HG03354 (cell line): ENCODE measurements around the gene ERBIN.
"Not testable (repeated sequence)": the region's sequence is repeated elsewhere in the genome, so short reads cannot be mapped to it uniquely, and the experiment has no call there.

ENCODE experiments used
- ATAC-seq: cut with Tn5 transposase; IDR thresholded peaks from one replicate; pipeline ENCODE4 v1.9.1; 2021; ENCODE audit warnings: mild to moderate bottlenecking; ENCODE audit not compliant: unreplicated experiment, poor library complexity, severe bottlenecking

Gene ERBIN, protein sequence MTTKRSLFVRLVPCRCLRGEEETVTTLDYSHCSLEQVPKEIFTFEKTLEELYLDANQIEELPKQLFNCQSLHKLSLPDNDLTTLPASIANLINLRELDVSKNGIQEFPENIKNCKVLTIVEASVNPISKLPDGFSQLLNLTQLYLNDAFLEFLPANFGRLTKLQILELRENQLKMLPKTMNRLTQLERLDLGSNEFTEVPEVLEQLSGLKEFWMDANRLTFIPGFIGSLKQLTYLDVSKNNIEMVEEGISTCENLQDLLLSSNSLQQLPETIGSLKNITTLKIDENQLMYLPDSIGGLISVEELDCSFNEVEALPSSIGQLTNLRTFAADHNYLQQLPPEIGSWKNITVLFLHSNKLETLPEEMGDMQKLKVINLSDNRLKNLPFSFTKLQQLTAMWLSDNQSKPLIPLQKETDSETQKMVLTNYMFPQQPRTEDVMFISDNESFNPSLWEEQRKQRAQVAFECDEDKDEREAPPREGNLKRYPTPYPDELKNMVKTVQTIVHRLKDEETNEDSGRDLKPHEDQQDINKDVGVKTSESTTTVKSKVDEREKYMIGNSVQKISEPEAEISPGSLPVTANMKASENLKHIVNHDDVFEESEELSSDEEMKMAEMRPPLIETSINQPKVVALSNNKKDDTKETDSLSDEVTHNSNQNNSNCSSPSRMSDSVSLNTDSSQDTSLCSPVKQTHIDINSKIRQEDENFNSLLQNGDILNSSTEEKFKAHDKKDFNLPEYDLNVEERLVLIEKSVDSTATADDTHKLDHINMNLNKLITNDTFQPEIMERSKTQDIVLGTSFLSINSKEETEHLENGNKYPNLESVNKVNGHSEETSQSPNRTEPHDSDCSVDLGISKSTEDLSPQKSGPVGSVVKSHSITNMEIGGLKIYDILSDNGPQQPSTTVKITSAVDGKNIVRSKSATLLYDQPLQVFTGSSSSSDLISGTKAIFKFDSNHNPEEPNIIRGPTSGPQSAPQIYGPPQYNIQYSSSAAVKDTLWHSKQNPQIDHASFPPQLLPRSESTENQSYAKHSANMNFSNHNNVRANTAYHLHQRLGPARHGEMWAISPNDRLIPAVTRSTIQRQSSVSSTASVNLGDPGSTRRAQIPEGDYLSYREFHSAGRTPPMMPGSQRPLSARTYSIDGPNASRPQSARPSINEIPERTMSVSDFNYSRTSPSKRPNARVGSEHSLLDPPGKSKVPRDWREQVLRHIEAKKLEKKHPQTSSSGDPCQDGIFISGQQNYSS (N-terminal part only)

DNA sequence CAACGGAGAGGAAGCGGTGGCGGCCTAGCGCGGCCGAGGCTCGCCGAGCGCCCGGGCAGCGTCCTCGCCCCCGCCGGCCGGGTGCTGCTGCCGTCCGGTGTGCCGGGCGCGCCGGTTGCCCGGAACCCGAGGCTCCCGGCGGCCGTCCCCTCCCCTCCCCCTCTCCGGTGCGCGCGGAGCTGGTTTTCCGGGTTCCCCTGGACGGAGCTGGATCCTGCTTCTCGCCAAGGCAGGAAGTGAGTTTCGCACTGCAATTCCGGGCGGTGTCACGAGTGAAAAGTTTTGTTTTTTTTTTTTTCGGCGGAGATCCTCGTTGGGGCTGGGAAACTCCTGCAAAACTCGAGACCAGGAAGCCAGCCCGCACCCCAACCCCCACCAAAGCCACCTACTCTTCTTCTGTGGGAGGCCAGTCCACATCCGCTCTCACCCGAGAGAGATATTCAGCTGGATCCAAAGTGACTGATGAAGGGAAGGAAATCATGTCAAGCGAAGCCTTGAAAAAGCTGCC, at the start of gene ERBIN:
Gene ERBIN (plus strand): TSS at position 300 of the 508 bp plus-strand sequence. CDS start 66,144 bp downstream, outside the sequence.
- peak; percentile 28 for ATAC-seq

GRCh38 chr5:65876970-65877369, 49.4 kb upstream of the ERBIN start:
- no peak for ATAC-seq

DNA sequence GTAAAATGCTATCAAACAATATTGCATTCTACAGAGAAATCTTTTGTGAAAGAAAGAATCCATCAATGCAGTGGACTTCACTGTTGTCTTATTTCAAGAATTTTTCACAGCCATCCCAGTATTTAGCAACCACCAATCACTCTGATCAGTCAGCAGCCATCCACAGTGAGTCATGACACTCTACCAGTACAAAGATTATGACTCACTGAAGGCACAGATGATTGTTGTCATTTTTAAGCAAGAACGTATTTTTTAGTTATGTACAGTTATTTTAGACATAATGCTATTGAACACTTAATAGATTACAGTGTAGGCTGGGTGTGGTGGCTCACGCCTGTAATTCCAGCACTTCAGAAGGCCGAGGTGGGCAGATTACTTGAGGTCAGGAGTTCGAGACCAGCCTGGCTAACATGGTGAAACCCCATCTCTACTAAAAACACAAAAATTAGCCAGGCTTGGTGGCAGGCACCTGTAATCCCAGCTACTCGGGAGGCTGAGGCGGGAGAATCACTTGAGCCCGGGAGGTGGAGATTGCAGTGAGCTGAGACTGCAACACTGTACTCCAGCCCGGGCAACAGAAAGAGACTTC, 46.6 kb upstream of the ERBIN start:
- not testable (repeated sequence) for ATAC-seq

DNA sequence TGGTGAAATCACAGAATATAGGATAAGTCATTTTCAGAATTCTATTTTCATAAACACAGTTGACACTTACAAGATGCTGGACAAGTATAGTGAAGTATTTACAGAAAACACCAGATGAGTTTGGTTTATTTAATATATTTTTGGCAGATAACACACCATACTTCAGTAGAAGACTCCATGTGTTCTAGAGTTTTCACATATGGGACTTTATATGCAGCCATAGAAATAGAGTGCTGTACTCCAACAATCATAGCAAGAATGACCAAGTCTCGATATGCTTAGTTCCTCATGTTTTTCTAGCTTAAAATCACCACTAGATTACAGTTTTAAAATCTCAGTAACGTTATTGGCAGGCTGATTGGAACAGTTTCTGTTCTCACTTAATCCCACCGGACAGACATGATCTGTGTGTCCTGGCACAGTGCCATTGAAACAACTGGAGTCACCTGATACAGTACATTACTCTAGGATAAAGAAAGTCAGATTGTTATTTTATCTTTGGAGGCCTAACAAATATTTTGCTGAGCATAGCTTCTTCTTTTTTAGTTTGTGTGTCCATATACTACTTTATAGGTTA, 45.8 kb upstream of the ERBIN start:
- ATAC-seq: no peak

DNA sequence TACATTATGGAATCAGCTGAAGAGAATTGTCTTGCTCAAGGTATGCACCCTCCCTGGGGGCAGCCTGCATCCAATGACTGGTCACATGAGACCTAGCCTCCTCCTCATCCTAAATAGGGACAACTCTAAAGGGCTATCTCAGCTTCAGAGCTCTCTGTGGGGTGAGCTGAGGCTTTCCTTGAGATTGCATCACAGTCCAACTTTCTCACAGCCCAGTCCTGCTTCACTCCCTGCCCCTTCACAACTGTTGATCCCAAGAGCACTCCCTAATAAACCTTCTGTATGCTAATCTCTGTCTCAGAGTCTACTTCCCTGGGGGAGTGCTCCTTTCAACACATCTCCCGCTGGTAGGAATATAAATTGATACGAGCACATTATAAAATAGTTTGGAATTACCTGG, 44.1 kb upstream of the ERBIN start:
- no peak for ATAC-seq

DNA sequence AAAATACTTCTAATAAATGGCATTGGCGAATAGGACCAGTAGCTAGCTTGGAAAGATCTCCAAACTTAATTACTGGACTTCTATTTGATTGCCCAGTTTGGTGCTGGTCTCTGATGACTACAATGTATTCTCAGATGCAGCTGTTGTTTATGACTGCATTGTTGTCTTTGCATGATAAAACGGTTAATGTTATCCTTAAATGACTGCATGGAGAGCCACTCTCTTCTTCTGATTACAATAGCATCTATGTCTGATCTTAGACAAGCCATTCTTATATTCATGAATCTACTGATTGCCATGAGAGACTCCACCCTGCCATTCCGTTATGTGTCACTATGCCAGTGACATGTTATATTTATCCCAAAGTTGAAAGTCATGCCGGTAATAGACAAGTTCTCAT, 42.9 kb upstream of the ERBIN start:
- no peak for ATAC-seq

DNA sequence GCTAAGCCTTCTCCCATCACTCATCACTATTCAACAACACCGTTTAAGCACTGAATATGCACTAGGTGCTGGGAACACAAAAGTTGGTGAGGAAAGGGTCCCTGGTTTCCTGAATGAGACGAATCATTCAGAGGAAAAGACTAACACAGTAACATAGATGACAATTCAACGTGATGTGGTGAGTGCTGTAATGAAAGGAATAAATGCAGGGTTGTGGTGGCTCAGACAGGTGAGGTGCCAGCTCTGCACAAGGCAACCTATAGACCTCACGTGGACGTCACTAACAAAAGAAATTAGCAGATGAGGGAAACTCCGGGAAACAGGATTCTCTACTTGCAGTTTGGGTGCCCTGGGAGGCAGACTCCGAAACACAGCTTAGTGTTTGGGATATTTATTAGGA, 40.0 kb upstream of the ERBIN start:
- ATAC-seq: no peak

GRCh38 chr5:65892024-65892423, 34.4 kb upstream of the ERBIN start:
- not testable (repeated sequence) for ATAC-seq

GRCh38 chr5:65892801-65893200, 33.6 kb upstream of the ERBIN start:
- ATAC-seq: no peak

DNA sequence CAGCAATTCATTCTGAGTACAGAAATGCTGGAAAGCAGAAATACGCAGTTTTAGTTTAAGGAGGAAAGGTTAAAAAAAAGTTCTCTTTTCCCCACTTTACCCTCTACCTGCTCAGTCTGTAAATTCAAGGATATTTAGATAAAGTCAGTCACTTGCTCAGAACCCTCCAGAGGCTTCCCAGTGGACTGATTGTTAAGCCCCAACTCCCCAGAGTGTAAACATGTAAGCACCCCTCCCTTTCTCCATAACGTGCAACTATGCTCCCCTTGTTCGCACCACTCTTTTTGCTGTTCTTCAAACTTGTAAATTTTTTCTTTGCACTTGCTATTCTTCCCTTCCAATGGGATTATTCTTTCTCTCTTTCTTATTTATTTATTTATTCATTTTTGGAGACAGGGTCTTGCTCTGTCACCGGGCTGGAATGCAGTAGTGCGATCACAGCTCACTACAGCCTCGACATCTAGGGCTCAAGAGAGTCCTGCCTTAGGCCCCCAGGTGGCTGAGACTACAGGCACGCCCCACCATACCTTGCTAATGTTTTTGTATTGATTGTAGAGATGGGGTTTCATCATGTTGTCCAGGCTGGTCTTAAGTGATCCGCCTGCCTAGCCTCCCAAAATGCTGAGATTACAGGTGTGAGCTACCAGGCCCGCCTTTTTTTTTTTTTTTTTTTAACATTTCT, 32.5 kb upstream of the ERBIN start:
- ATAC-seq: no peak

DNA sequence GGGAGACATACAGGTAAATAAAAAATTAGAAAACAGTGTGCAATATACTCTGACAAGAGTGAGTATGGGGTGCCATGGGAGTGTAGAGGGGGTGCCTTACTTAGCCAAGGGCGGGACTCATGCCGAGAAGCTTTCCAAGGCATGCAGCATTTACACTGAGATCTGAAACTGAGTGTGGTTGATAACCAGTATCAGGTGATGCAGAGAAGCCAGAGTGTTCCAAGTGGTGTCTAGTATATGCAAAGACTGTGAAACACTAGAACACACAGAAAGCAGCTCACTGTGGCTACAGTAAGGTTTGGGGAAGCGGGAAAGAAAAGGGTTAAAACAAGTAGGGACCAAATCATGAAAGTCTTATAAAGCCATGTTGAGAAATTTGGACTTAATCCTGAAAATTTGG, 30.5 kb upstream of the ERBIN start:
- no peak for ATAC-seq

DNA sequence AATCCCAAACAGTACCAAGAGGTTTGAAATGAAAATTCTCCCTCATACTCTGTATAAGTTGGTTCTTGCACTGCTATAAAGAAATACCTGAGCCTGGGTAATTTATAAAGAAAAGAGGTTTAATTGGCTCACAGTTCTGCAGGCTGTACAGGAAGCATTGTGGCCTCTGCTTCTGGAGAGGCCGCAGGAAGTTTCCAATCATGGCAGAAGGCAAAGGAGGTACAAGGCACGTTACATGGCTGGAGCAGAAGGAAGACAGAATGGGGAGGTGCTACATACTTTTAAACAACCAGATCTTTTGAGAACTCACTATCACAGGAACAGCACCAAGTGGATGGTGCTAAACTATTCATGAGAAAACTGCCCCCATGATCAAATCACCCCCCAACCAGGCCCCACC, 25.6 kb upstream of the ERBIN start:
- ATAC-seq: no peak

GRCh38 chr5:65902104-65902503, 24.3 kb upstream of the ERBIN start:
- ATAC-seq: no peak

DNA sequence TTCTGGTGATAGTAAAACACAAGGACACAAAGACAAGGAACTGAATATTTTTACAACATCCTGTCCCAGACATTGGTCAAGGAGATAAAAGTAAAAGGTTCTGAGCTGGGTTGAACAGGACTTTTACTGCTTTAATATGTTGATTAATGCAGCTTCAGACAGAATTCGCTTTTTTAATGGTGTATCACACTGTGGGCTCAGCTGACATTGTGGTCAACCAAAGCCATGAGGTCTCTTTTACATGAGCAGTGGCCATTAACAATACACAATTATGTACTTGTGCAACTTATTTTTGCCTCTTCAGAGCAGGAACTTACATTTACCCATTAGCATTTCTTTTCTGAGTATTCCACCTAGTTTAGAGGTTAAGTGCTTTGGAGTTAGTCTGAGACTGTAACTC, 22.8 kb upstream of the ERBIN start:
- no peak for ATAC-seq

DNA sequence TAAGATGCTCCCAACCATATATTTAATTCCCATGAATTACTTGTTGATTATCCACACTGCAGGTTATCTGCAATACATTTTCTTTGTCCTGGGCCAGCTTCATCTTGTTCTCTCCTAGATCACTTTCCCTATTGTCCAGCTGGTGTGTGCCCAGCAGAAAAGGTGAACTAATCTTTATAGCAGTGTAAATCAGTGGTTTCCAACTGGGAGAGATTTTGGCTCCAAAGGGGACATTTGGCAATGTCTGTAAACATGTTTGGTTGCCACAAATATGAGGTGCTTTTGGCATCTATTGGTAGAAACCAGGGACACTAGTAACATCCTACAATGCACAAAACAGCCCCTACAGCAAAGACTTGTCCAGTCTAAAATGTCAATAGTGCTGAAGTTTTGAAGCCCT, 20.1 kb upstream of the ERBIN start:
- no peak for ATAC-seq

- ATAC-seq: no peak
Observed at GRCh38 chr5:65907135-65907534, 19.2 kb upstream of the ERBIN start.

- ATAC-seq: no peak
Observed at GRCh38 chr5:65910711-65911110, 15.7 kb upstream of the ERBIN start.

DNA sequence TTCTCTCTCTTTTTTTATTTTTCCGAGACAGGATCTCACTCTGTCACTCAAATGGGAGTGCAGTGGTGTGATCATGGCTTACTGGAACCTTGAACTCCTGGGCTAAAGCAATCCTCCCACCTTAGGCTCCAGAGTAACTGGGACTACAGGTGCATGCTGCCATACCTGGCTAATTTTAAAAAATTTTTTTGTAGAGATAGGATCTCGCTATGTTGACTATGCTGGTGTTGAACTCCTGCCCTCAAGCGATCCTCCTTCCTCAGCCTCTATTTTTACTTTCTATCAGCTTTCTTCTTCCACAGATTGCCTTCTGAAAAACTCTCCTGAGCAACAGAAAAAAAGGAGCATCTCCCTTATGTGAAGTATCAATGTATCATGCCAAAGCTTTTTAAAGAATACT, 14.1 kb upstream of the ERBIN start:
- no peak for ATAC-seq

DNA sequence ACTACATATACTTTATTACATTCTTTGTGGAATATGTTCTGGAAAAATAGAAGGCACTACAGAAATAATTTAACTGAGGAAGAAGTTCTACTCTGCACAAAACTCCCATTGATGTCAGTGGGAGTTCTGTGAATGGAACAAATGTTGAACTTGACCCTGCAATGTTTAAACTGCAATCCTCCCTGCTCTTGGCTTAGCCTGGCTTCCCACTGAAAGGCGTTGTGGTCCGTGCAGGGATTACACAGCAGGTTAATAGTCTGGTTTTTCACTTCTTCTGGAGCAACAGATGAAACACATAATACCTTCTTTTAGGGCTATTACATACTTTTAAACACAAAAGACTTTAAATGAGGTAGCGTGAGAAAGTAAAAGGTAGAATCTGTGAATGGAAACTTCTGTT, 12.9 kb upstream of the ERBIN start:
- no peak for ATAC-seq
